K562 (cell line): Measurements from ENCODE around the gene TSPAN13.

Source experiments
- BACH1 ChIP-seq: fragments of 200-800 bp; sonication (Bioruptor generic); IDR thresholded peaks from 2 replicates; pipeline ENCODE4 v1.6.1; 2016; ENCODE audit warnings: missing genetic modification characterization, missing compliant biosample characterization
- CEBPG ChIP-seq, 3 experiments: fragments of 200-800 bp in 1 of 3; sonication (Bioruptor generic) in 1 of 3; sonication (generic) in 1 of 3; formaldehyde crosslinking in 1 of 3; IDR thresholded peaks in 2 of 3; conservative IDR thresholded peaks in 1 of 3; 2 replicates each; pipeline versions ENCODE4 v1.6.1 to v1.8.0; 2016 to 2022; ENCODE audit warnings: missing compliant biosample characterization in 2 of 3, missing genetic modification characterization in 2 of 3, mild to moderate bottlenecking in 1 of 3, missing genetic modification reagents in 1 of 3
- CHCHD3 ChIP-seq: fragments of 250-450 bp; sonication (Bioruptor Pico); IDR thresholded peaks from 2 replicates; pipeline ENCODE4 v2.1.2; 2022; ENCODE audit warnings: mild to moderate bottlenecking
- PHF21A ChIP-seq: fragments of 450-650 bp; IDR thresholded peaks from 2 replicates; pipeline ENCODE4 v1.6.1; 2017; ENCODE audit warnings: low read depth, borderline replicate concordance
- SMAD1 ChIP-seq: fragments of 150-350 bp; IDR thresholded peaks from 2 replicates; pipeline ENCODE4 v1.6.1; 2014; ENCODE audit warnings: low read length, low read depth; ENCODE audit not compliant: partially characterized antibody
- ZNF121 ChIP-seq: sonication (generic); formaldehyde crosslinking; conservative IDR thresholded peaks from 2 replicates; pipeline ENCODE4 v1.8.0; 2022; ENCODE audit warnings: missing genetic modification reagents
- ZNF217 ChIP-seq: sonication (generic); formaldehyde crosslinking; IDR thresholded peaks from 2 replicates; pipeline ENCODE4 v1.8.0; 2022; ENCODE audit warnings: mild to moderate bottlenecking, missing genetic modification reagents
- ZNF274 ChIP-seq: IDR thresholded peaks from 2 replicates; pipeline ENCODE4 v1.6.1; 2011; ENCODE audit warnings: low read depth, mild to moderate bottlenecking, low read length, moderate library complexity, borderline replicate concordance
- TF ChIP-seq, protein P1 (sequence below): sonication (generic); formaldehyde crosslinking; IDR thresholded peaks from 2 replicates; pipeline ENCODE4 v1.5.0; 2020; ENCODE audit warnings: missing genetic modification reagents
- TF ChIP-seq, protein P2 (sequence below): sonication (generic); formaldehyde crosslinking; IDR thresholded peaks from 2 replicates; pipeline ENCODE4 v1.8.0; 2022; ENCODE audit warnings: mild to moderate bottlenecking, missing genetic modification reagents
- TF ChIP-seq, protein P3 (sequence below): fragments of 450-650 bp; formaldehyde crosslinking; IDR thresholded peaks from 2 replicates; pipeline ENCODE4 v1.4.0; 2022; ENCODE audit warnings: missing genetic modification characterization
- TF ChIP-seq, protein P4 (sequence below), 3 experiments: IDR thresholded peaks in 2 of 3; conservative IDR thresholded peaks in 1 of 3; 2 replicates each; pipeline ENCODE4 v1.5.1; 2011 to 2012; ENCODE audit warnings: low read length in 3 of 3, mild to moderate bottlenecking in 3 of 3, control low read depth in 2 of 3, improper control_type of control experiment in 1 of 3, inconsistent platforms in 1 of 3, low read depth in 1 of 3, mixed read lengths in 1 of 3, moderate library complexity in 1 of 3; ENCODE audit not compliant: insufficient read depth in 2 of 3

DNA sequence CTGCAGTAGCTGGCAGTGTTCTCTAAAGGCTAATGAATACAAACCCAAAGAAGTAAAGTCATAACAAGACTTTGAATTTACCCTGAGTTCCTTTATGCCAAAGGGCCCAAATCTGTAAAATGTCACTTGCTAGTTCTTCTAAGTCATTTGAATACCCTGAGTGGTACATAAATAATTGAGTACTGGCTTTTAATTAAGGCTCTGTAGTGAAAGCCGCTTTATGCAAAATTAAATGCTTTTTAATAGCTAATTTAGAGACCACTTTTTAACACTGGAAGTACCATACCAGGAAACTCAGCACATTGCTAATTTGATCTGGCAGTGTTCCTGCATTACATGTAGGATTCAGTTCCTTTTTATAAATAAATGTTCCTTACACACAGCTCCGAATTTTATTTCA, 24.0 kb upstream of the TSPAN13 start:
- TF ChIP-seq BACH1 (tag) = no peak
- TF ChIP-seq, protein P1, sequence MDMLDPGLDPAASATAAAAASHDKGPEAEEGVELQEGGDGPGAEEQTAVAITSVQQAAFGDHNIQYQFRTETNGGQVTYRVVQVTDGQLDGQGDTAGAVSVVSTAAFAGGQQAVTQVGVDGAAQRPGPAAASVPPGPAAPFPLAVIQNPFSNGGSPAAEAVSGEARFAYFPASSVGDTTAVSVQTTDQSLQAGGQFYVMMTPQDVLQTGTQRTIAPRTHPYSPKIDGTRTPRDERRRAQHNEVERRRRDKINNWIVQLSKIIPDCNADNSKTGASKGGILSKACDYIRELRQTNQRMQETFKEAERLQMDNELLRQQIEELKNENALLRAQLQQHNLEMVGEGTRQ (CRISPR knock-in tag) = no peak
- TF ChIP-seq, protein P2, sequence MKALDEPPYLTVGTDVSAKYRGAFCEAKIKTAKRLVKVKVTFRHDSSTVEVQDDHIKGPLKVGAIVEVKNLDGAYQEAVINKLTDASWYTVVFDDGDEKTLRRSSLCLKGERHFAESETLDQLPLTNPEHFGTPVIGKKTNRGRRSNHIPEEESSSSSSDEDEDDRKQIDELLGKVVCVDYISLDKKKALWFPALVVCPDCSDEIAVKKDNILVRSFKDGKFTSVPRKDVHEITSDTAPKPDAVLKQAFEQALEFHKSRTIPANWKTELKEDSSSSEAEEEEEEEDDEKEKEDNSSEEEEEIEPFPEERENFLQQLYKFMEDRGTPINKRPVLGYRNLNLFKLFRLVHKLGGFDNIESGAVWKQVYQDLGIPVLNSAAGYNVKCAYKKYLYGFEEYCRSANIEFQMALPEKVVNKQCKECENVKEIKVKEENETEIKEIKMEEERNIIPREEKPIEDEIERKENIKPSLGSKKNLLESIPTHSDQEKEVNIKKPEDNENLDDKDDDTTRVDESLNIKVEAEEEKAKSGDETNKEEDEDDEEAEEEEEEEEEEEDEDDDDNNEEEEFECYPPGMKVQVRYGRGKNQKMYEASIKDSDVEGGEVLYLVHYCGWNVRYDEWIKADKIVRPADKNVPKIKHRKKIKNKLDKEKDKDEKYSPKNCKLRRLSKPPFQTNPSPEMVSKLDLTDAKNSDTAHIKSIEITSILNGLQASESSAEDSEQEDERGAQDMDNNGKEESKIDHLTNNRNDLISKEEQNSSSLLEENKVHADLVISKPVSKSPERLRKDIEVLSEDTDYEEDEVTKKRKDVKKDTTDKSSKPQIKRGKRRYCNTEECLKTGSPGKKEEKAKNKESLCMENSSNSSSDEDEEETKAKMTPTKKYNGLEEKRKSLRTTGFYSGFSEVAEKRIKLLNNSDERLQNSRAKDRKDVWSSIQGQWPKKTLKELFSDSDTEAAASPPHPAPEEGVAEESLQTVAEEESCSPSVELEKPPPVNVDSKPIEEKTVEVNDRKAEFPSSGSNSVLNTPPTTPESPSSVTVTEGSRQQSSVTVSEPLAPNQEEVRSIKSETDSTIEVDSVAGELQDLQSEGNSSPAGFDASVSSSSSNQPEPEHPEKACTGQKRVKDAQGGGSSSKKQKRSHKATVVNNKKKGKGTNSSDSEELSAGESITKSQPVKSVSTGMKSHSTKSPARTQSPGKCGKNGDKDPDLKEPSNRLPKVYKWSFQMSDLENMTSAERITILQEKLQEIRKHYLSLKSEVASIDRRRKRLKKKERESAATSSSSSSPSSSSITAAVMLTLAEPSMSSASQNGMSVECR (CRISPR knock-in tag) = no peak
- no peak for TF ChIP-seq ZNF274
- TF ChIP-seq, protein P3, sequence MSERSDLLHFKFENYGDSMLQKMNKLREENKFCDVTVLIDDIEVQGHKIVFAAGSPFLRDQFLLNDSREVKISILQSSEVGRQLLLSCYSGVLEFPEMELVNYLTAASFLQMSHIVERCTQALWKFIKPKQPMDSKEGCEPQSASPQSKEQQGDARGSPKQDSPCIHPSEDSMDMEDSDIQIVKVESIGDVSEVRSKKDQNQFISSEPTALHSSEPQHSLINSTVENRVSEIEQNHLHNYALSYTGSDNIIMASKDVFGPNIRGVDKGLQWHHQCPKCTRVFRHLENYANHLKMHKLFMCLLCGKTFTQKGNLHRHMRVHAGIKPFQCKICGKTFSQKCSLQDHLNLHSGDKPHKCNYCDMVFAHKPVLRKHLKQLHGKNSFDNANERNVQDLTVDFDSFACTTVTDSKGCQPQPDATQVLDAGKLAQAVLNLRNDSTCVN (CRISPR knock-in tag) = no peak
- TF ChIP-seq CEBPG (CRISPR knock-in tag; IDR thresholded peaks at IDR 0.05) = no peak
- TF ChIP-seq CEBPG (tag; conservative IDR thresholded peaks at IDR 0.05 in 1 of 2, IDR thresholded peaks at IDR 0.05 in 1 of 2) = no peak
- TF ChIP-seq PHF21A = no peak
- TF ChIP-seq, protein P4, sequence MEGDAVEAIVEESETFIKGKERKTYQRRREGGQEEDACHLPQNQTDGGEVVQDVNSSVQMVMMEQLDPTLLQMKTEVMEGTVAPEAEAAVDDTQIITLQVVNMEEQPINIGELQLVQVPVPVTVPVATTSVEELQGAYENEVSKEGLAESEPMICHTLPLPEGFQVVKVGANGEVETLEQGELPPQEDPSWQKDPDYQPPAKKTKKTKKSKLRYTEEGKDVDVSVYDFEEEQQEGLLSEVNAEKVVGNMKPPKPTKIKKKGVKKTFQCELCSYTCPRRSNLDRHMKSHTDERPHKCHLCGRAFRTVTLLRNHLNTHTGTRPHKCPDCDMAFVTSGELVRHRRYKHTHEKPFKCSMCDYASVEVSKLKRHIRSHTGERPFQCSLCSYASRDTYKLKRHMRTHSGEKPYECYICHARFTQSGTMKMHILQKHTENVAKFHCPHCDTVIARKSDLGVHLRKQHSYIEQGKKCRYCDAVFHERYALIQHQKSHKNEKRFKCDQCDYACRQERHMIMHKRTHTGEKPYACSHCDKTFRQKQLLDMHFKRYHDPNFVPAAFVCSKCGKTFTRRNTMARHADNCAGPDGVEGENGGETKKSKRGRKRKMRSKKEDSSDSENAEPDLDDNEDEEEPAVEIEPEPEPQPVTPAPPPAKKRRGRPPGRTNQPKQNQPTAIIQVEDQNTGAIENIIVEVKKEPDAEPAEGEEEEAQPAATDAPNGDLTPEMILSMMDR (IDR thresholded peaks at IDR 0.05 in 2 of 3, conservative IDR thresholded peaks at IDR 0.05 in 1 of 3; ENCODE audit: insufficient read depth in 2 of 3, low read depth in 1 of 3, low read length in 3 of 3) = no peak
- no peak for TF ChIP-seq CHCHD3 (CRISPR knock-in tag)
- no peak for TF ChIP-seq ZNF121 (CRISPR knock-in tag)
- TF ChIP-seq ZNF217 (CRISPR knock-in tag) = no peak
- no peak for TF ChIP-seq SMAD1
